NOMO-1 treated with dmso at 0.1 percent for 144 hours (cell line): Measurements from ENCODE around the gene TTC9.
"Not testable (repeated sequence)": the region's sequence is repeated elsewhere in the genome, so short reads cannot be mapped to it uniquely, and the experiment has no call there.

ENCODE experiments used
- DNase-seq: peaks from one replicate; lab custom pipeline; 2025; ENCODE audit not compliant: unreplicated experiment; lab: John Stamatoyannopoulos, UW

Gene TTC9

GRCh38 chr14:70671652-70672644 is 30.2 kb downstream of the TTC9 start:
- DNase-seq = no peak

- no peak for DNase-seq
Measured at GRCh38 chr14:70677341-70677740, 35.6 kb downstream of the TTC9 start.

- DNase-seq = no peak
Measured at GRCh38 chr14:70680748-70681147, 39.0 kb downstream of the TTC9 start.

- DNase-seq = no peak
Measured at GRCh38 chr14:70683983-70684382, 42.3 kb downstream of the TTC9 start.

GRCh38 chr14:70685474-70686197 is 43.9 kb downstream of the TTC9 start:
- DNase-seq = no peak

- peak; percentile 89 for DNase-seq
Measured at GRCh38 chr14:70692210-70692609, 50.5 kb downstream of the TTC9 start.

GRCh38 chr14:70696026-70696425 is 54.3 kb downstream of the TTC9 start:
- DNase-seq = no peak

GRCh38 chr14:70697701-70698100 is 56.0 kb downstream of the TTC9 start:
- no peak for DNase-seq

GRCh38 chr14:70698288-70698687 is 56.6 kb downstream of the TTC9 start:
- peak; percentile 46 for DNase-seq

- no peak for DNase-seq
Measured at GRCh38 chr14:70699646-70700045, 57.9 kb downstream of the TTC9 start.

GRCh38 chr14:70700955-70701585 is 59.4 kb downstream of the TTC9 start:
- no peak for DNase-seq

GRCh38 chr14:70701610-70702009 is 59.9 kb downstream of the TTC9 start:
- no peak for DNase-seq

- DNase-seq = no peak
Measured at GRCh38 chr14:70702161-70702560, 60.4 kb downstream of the TTC9 start.

GRCh38 chr14:70703621-70704168 is 62.0 kb downstream of the TTC9 start:
- not testable (repeated sequence) for DNase-seq

GRCh38 chr14:70704960-70705359 is 63.2 kb downstream of the TTC9 start:
- DNase-seq = no peak

GRCh38 chr14:70706177-70706576 is 64.5 kb downstream of the TTC9 start:
- DNase-seq = no peak

GRCh38 chr14:70707138-70708038 is 65.7 kb downstream of the TTC9 start:
- DNase-seq = peak; percentile 21

GRCh38 chr14:70708717-70709570 is 67.2 kb downstream of the TTC9 start:
- no peak for DNase-seq

- DNase-seq = no peak
Measured at GRCh38 chr14:70709726-70710382, 68.1 kb downstream of the TTC9 start.
